Stimulated activated CD8-positive, alpha-beta memory T cell treated with anti-CD3 and anti-CD28 coated beads, Interleukin-12 subunit alpha, Interleukin-12 subunit beta, amount 100 ng/mL, for 1 hour (primary cell): ENCODE results near the gene DUSP16.

Experiments used
- DNase-seq: peaks from one replicate; pipeline ENCODE4 v3.0.0-alpha.2; 2020; ENCODE audit warnings: low read depth

The DUSP16 gene

GRCh38 chr12:12440784-12441428 is 121.8 kb downstream of the DUSP16 start:
- no peak for DNase-seq

DNA sequence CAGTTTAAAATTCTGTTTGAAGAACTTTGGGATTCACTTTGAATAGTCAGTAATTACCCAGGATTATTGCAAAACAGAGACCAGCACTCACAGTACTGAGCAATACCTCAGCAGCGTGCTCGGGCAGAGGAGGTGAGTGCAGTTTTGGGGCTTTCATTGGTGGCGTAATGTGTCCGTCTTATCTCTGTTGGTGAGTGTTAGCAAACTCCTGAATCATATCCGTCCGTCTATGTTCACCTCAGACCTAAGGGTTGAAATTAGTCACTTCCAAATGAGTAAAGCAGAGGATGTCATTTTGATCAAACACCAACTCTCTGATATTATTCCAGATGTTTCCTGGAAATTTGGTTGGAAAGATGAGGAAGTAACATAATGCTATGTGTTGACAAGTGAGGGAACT is 123.0 kb downstream of the DUSP16 start:
- no peak for DNase-seq

DNA sequence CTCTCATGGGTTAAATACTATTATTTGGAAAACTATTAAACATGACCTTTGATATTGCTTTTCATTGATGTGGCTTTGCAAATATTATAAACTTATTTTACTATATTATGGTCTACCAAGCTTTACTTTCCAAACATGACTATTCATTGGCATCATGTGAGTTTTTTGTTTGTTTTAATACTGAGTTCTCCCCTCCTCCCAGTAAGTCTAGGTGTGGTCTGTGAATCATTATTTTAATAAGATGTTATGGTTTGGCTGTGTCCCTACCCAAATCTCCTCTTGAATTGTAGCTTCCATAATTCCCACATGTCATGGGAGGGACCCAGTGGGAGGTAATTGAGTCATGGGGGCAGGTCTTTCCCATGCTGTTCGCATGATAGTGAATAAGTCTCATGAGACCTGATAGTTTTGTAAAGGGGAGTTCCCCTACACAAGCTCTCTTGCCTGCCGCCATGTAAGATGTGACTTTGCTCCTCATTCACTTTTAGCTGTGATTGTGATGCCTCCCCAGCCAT is 125.8 kb downstream of the DUSP16 start:
- DNase-seq: no peak

DNA sequence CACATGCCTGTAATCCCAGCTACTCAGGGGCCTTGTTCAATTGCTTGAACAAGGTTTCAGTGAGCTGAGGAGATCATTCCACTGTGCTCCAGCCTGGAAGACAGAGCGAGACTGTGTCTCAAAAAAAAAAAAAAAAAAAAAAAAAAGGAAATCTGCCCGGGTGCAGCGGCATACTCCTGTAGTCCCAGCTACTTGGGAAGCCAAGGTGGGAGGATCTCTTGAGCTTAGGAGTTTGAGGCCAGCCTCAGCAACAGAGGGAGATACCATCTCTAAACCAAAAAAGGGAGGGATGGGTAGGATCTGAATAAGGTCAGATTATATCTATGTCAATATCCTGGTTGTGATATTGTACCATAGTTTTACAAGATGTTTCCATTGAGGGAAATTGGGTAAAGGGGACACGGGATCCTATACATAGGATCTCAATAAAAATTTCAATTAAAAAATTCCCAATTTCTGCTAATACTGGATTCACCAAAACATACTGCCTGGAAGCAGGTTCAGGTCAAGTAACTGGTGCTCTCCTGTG is 129.4 kb downstream of the DUSP16 start:
- no peak for DNase-seq

GRCh38 chr12:12432364-12432763 is 130.3 kb downstream of the DUSP16 start:
- no peak for DNase-seq

DNA sequence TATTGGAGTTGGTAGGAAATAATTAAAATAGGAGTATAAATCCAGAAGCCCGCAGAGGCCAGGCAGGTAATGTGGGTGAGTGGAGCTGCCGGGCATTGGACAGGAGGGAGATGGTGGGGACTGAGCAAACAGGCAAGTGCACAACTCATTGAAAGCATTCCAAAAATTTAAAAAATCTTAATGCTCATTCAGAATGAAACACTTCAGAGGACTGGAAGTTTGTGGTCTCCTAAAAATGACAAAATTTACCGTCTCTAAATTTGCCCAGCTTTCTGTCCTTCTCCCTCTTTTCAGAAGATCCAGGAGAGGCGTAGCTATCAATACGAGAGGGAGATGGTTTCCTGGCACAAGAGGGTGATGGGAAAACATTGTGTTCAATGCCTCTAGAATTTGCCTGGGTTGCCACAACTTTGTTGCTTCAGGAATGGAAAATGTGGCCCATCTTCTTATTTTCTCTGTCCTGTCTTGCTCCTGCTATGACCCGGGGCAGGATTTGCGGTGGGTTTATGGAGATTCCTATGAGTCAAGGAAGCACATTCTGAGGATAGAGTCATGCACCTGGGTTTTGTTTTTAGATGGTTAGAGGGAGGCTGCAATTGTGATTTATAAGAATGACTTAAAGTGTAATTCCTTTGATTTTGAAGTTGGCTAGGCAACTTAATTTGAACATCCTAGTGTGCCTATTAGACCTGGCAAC is 133.6 kb downstream of the DUSP16 start:
- DNase-seq: no peak

DNA sequence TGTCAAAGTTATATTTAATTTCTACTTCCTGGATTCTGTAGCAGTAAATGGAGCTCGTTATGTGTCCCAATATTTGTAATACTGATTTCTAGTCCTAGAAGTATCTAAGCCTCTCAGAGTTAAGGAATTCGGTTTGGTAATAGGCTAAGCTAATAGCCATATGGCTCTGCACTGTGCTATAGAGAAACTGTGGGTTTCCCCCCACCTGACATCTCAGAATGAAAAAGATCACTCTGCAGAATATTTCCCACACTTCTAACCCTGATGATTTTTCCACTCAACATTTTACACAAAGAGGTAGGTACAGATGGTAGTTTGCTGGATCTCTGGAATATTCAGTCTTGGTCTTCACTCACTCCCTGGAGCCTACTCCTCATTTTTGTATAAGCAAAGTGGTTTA is 134.6 kb downstream of the DUSP16 start:
- no peak for DNase-seq

DNA sequence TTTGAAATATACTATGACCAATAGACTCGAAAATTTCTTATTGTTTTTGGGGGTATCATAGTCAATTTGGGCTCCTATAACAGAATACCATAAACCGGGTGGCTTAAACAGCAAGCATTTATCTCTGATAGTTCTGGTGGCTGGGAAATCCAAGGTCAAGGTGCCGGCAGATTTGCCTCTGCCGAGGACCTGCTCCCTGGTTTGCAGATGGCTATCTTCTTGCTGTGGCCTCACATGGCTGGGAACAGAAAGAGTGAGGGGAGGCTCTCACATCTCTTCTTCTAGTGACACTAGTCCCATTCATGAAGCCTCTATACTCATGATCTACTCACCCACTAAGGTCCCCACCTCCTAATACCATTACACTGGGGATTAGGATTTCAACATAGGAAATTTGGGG is 135.1 kb downstream of the DUSP16 start:
- DNase-seq: no peak

- no peak for DNase-seq
Observed at GRCh38 chr12:12425616-12426015, 137.0 kb downstream of the DUSP16 start.

DNA sequence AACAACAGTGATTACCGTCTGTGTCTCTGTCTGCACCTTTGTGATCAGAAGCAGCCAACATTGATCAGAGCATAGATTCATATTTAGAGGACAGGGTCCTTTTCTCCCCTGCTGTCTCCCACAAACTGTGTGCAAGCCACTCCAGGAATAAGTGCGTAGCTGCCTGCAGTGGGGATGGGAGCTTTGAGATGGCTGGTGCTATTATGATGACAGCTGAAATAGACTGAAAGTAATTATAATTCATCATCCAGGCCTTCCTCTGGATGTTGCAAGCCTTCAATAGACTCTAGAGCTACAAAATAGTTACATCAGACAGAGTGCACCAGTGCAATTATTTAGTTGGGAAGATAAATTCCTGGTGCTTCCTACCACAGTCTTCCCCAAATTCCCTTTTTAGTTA is 137.7 kb downstream of the DUSP16 start:
- DNase-seq: no peak
